ENCODE measurements around the gene ANXA6. TPM values are rescaled to one million over a fixed set of nuclear protein-coding genes. Genes with fewer than 3 reads are reported as not detected.

The ANXA6 gene
- total and polyA plus RNA-seq, 2 of the 4 experiments (the other 2 are of a cell fraction): 355 to 610 TPM

DNA sequence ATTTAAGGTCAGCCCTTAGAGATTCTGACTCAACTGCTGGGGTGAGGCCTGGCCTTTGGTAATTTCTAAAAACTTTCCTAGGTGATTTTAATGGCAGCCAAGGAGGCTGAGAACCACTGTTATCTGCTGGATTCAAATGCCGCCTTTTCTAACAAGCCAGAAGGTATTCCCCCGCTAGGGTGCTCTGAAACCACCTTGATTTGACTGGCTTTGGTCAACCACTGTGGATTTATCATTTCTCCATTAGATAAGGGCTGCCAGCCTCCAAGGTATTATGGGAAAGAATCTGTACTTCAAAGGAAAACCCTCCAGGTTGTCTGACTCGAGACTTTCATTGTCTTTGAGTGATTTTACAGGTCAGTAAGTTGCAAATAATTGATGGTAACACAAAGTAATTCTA lies 4.3 kb downstream of the ANXA6 start:
- H3K79me1 ChIP-seq (ENCODE audit: low read depth in 1 of 2, low read length in 2 of 2): peaks cover 15 to 83% of the 10 kb centered on the region in 2 experiments
- DNase-seq (no peak), ATAC-seq (ENCODE audit: low read depth) (no peak)
- H2AK9ac ChIP-seq (replicated peaks; ENCODE audit: low read depth, low read length, poor library complexity): no peak overlapping the region
- no peak overlapping the region for H4K8ac ChIP-seq (ENCODE audit: low read depth in 2 of 2, low read length in 2 of 2)
- no peak overlapping the region for H3K14ac ChIP-seq (replicated peaks; ENCODE audit: low read depth, low read length)
- no peak overlapping the region for H2AK5ac ChIP-seq (ENCODE audit: low read depth, low read length)
- no peak overlapping the region for H2BK120ac ChIP-seq (ENCODE audit: low read depth, low read length)
- H3K27me3 ChIP-seq (ENCODE audit: control insufficient read depth, insufficient read depth, low read length): no peaks in the 10 kb centered on the region
- H2BK5ac ChIP-seq (ENCODE audit: low read depth, low read length, poor library complexity, severe bottlenecking): no peak overlapping the region
- H3K18ac ChIP-seq (ENCODE audit: low read depth, low read length): no peak overlapping the region
- no peak overlapping the region for H3K4me3 ChIP-seq (ENCODE audit: insufficient read depth, low read depth, low read length)
- H4K20me1 ChIP-seq (ENCODE audit: insufficient read depth, low read length): peaks cover 81% of the 10 kb centered on the region
- H3K36me3 ChIP-seq (ENCODE audit: control insufficient read depth, insufficient read depth, low read length): peaks cover 12% of the 10 kb centered on the region
- H2AFZ ChIP-seq (replicated peaks; ENCODE audit: low read length, poor library complexity): no peak overlapping the region
- H3K56ac ChIP-seq (ENCODE audit: extremely low read depth, insufficient read depth, low read length): no peak overlapping the region
- no peak overlapping the region for H2BK20ac ChIP-seq (ENCODE audit: low read depth, low read length)
- in situ Hi-C loops (cut with MboI; ENCODE audit: low sequenced_read_pairs) (no loop called here), dilution Hi-C loops (cut with HindIII; ENCODE audit: low sequenced_read_pairs, unreplicated experiment) (no loop called here), intact Hi-C loops (cut with micrococcal nuclease) (no loop called here)
- no peak overlapping the region for H3K4ac ChIP-seq (ENCODE audit: low read depth, low read length)
- H3K9me1 ChIP-seq (ENCODE audit: insufficient read depth, low read length): peaks cover 30% of the 10 kb centered on the region
- H3K23ac ChIP-seq (ENCODE audit: low read depth, low read length): no peak overlapping the region
- no peaks in the 10 kb centered on the region for H3K9me3 ChIP-seq (ENCODE audit: control insufficient read depth, insufficient read depth, low read length)
- POLR2A ChIA-PET (ENCODE audit: unreplicated experiment): no interaction called here
- no peak overlapping the region for H3K4me2 ChIP-seq (ENCODE audit: low read depth, low read length)
- CTCF ChIA-PET: no interaction called here
- H3K4me1 ChIP-seq (ENCODE audit: control insufficient read depth, insufficient read depth, low read length): peaks cover 31% of the 10 kb centered on the region
- H3K9ac ChIP-seq (ENCODE audit: low read depth, low read length): no peak overlapping the region
- no peak overlapping the region for H4K5ac ChIP-seq (ENCODE audit: low read depth, low read length)
- no peak overlapping the region for H2BK15ac ChIP-seq (ENCODE audit: low read depth, low read length)
- H3K27ac ChIP-seq (ENCODE audit: insufficient read depth, low read length): no peak overlapping the region
- no CpG with 5 or more reads among the region's 3 CpGs for WGBS, 2 experiments (ENCODE audit: extremely low coverage in 2 of 2, insufficient read length in 1 of 2)
- H4K91ac ChIP-seq (ENCODE audit: insufficient read depth, low read depth, low read length): no peak overlapping the region
- no TSS peak for BruUV-seq (replicated peaks)
- TF ChIP-seq RAD21 (IDR thresholded peaks at IDR 0.05; ENCODE audit: low read length): no peak
- TF ChIP-seq, protein P1, sequence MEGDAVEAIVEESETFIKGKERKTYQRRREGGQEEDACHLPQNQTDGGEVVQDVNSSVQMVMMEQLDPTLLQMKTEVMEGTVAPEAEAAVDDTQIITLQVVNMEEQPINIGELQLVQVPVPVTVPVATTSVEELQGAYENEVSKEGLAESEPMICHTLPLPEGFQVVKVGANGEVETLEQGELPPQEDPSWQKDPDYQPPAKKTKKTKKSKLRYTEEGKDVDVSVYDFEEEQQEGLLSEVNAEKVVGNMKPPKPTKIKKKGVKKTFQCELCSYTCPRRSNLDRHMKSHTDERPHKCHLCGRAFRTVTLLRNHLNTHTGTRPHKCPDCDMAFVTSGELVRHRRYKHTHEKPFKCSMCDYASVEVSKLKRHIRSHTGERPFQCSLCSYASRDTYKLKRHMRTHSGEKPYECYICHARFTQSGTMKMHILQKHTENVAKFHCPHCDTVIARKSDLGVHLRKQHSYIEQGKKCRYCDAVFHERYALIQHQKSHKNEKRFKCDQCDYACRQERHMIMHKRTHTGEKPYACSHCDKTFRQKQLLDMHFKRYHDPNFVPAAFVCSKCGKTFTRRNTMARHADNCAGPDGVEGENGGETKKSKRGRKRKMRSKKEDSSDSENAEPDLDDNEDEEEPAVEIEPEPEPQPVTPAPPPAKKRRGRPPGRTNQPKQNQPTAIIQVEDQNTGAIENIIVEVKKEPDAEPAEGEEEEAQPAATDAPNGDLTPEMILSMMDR (conservative IDR thresholded peaks at IDR 0.05; ENCODE audit: low read depth, low read length): no peak
- no peak for TF ChIP-seq MXI1 (IDR thresholded peaks at IDR 0.05; ENCODE audit: borderline replicate concordance, low read depth, low read length)

Measured in IMR-90 (cell line).